GM06990 (cell line): ENCODE data around the gene KCTD19.

Experiments
- DNase-seq: peaks from one replicate; pipeline ENCODE4 v3.0.0-alpha.2; 2011; ENCODE audit not compliant: insufficient read length; ENCODE audit errors: extremely low read depth
- H3K27me3 ChIP-seq: replicated peaks from 2 replicates; pipeline ENCODE4 v1.6.0; 2011; ENCODE audit warnings: low read length; ENCODE audit not compliant: control insufficient read depth, insufficient read depth
- H3K36me3 ChIP-seq: 2 replicates; pipeline ENCODE4 v1.5.1; 2011; ENCODE audit warnings: low read length; ENCODE audit not compliant: control insufficient read depth, insufficient read depth
- H3K4me3 ChIP-seq: replicated peaks from 2 replicates; pipeline ENCODE4 v1.5.1; 2011; ENCODE audit warnings: low read depth, mild to moderate bottlenecking, control low read depth, low read length
- CTCF ChIP-seq: IDR thresholded peaks from 2 replicates; pipeline ENCODE4 v1.5.1; 2011; ENCODE audit warnings: low read length, control low read depth, mild to moderate bottlenecking, inconsistent platforms; ENCODE audit not compliant: insufficient read depth, poor library complexity, severe bottlenecking

The KCTD19 gene

GRCh38 chr16:67294938-67295361 lies 31.6 kb downstream of the KCTD19 start:
- DNase-seq, result no peak
- no peak for TF ChIP-seq CTCF
- H3K4me3 ChIP-seq, result no peak overlapping the region
- H3K27me3 ChIP-seq, result peaks cover 2% of the 10 kb centered on the region
- H3K36me3 ChIP-seq, result no peaks in the 10 kb centered on the region

- Histone ChIP-seq H3K36me3 (no peaks in the 10 kb centered on the region), H3K4me3 (no peak overlapping the region), H3K27me3 (peaks cover 2% of the 10 kb centered on the region)
- DNase-seq, result no peak
- TF ChIP-seq CTCF, result no peak
These were observed 32.3 kb downstream of the KCTD19 start for GRCh38 chr16:67294171-67294757.

GRCh38 chr16:67291461-67291860 lies 35.1 kb downstream of the KCTD19 start:
- DNase-seq, result no peak
- TF ChIP-seq CTCF, result no peak
- no peak overlapping the region for H3K4me3 ChIP-seq
- H3K36me3 ChIP-seq, result no peaks in the 10 kb centered on the region
- peaks cover 2% of the 10 kb centered on the region for H3K27me3 ChIP-seq

GRCh38 chr16:67287960-67288359 lies 38.6 kb downstream of the KCTD19 start:
- TF ChIP-seq CTCF, result no peak
- DNase-seq, result no peak
- H3K4me3 ChIP-seq, result no peak overlapping the region
- no peaks in the 10 kb centered on the region for H3K36me3 ChIP-seq
- no peaks in the 10 kb centered on the region for H3K27me3 ChIP-seq

- TF ChIP-seq CTCF, result no peak
- no peak for DNase-seq
- Histone ChIP-seq H3K27me3 (no peaks in the 10 kb centered on the region), H3K36me3 (no peaks in the 10 kb centered on the region), H3K4me3 (no peak overlapping the region)
These were observed 39.9 kb downstream of the KCTD19 start for GRCh38 chr16:67286441-67287235.
